Loucy (cell line): Measurements from ENCODE around the gene GRIK2.

Experiments
- H2AFZ ChIP-seq: fragments of 200-600 bp; sonication (generic); 2 replicates; pipeline ENCODE4 v1.6.0; 2016; ENCODE audit warnings: antibody characterized with exemption, mild to moderate bottlenecking, low read length, moderate library complexity
- H3F3A ChIP-seq: fragments of 200-600 bp; 2 replicates; pipeline ENCODE4 v1.6.0; 2016; ENCODE audit warnings: antibody characterized with exemption, low read depth, mild to moderate bottlenecking
- H3K27me3 ChIP-seq: fragments of 200-600 bp; sonication (generic); 2 replicates; pipeline ENCODE4 v1.6.1; 2014; ENCODE audit warnings: low read length, mild to moderate bottlenecking; ENCODE audit not compliant: insufficient read depth, poor library complexity, severe bottlenecking
- H3K36me3 ChIP-seq: fragments of 200-600 bp; sonication (generic); 2 replicates; pipeline ENCODE4 v1.6.1; 2016; ENCODE audit warnings: low read length; ENCODE audit not compliant: insufficient read depth
- H3K4me1 ChIP-seq: fragments of 200-600 bp; sonication (generic); 2 replicates; pipeline ENCODE4 v1.5.1; 2014; ENCODE audit warnings: low read length, mild to moderate bottlenecking; ENCODE audit not compliant: insufficient read depth, poor library complexity, severe bottlenecking
- H3K4me2 ChIP-seq: fragments of 200-600 bp; sonication (generic); 2 replicates; pipeline ENCODE4 v1.6.0; 2014; ENCODE audit warnings: antibody characterized with exemption, low read length, low read depth, mild to moderate bottlenecking; ENCODE audit not compliant: poor library complexity, severe bottlenecking
- H3K4me3 ChIP-seq: fragments of 200-600 bp; sonication (generic); 2 replicates; pipeline ENCODE4 v1.5.1; 2014; ENCODE audit warnings: low read length, mild to moderate bottlenecking, mixed read lengths; ENCODE audit not compliant: poor library complexity, severe bottlenecking
- H3K79me2 ChIP-seq: fragments of 200-600 bp; sonication (generic); 2 replicates; pipeline ENCODE4 v1.6.1; 2014; ENCODE audit warnings: low read length; ENCODE audit not compliant: insufficient read depth
- H3K9ac ChIP-seq: fragments of 200-600 bp; sonication (generic); 2 replicates; pipeline ENCODE4 v1.6.0; 2014; ENCODE audit warnings: mild to moderate bottlenecking, low read depth, low read length, moderate library complexity; ENCODE audit not compliant: poor library complexity, severe bottlenecking
- H3K9me2 ChIP-seq: fragments of 200-600 bp; sonication (generic); replicated peaks from 2 replicates; pipeline ENCODE4 v1.6.1; 2016; ENCODE audit warnings: low read depth, low read length, mixed read lengths
- H3K9me3 ChIP-seq: fragments of 200-600 bp; sonication (generic); 2 replicates; pipeline ENCODE4 v1.6.1; 2014; ENCODE audit warnings: mild to moderate bottlenecking, antibody characterized with exemption, low read length, low read depth; ENCODE audit not compliant: insufficient read depth
- H4K20me1 ChIP-seq: fragments of 200-600 bp; sonication (generic); 2 replicates; pipeline ENCODE4 v1.6.0; 2014; ENCODE audit warnings: antibody characterized with exemption, low read length, mild to moderate bottlenecking; ENCODE audit not compliant: insufficient read depth, poor library complexity, severe bottlenecking
- CTCF ChIP-seq: fragments of 200-600 bp; sonication (generic); conservative IDR thresholded peaks from 2 replicates; pipeline ENCODE4 v1.5.1; 2014; ENCODE audit warnings: mild to moderate bottlenecking, antibody characterized with exemption, low read length
- EZH2phosphoT487 ChIP-seq: fragments of 200-600 bp; IDR thresholded peaks from 2 replicates; pipeline ENCODE4 v1.6.1; 2018; ENCODE audit warnings: antibody characterized with exemption, mild to moderate bottlenecking, moderate library complexity, borderline replicate concordance

Gene GRIK2

DNA sequence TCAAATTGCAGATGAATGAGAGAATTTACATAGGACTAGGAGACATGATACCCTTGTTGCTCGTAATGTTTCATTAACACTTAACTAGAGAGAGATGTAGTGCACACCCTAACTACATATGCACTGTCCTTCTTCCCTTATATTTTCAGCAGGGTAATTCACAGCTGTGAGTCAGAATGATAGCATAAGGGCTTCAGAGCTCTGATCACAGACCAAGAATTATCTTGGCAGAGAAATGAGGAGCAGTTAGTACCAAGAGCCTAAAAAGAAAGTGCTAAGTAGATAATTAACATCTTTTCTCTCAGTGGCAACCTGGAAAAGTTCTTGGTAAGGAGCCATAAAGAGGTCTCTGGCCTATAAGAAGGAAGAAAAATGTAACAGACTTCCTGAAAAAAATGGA is 35.8 kb downstream of the GRIK2 start:
- H3K36me3 ChIP-seq: no peaks in the 10 kb centered on the region
- no peaks in the 10 kb centered on the region for H3K27me3 ChIP-seq
- no peak overlapping the region for H3K4me2 ChIP-seq
- H4K20me1 ChIP-seq: no peaks in the 10 kb centered on the region
- TF ChIP-seq EZH2phosphoT487 (no peak), CTCF (no peak)
- no peaks in the 10 kb centered on the region for H3K79me2 ChIP-seq
- H3F3A ChIP-seq: no peaks in the 10 kb centered on the region
- no peaks in the 10 kb centered on the region for H3K9me2 ChIP-seq
- no peaks in the 10 kb centered on the region for H3K4me1 ChIP-seq
- no peak overlapping the region for H3K4me3 ChIP-seq
- no peak overlapping the region for H3K9ac ChIP-seq
- no peaks in the 10 kb centered on the region for H3K9me3 ChIP-seq
- H2AFZ ChIP-seq: no peak overlapping the region

DNA sequence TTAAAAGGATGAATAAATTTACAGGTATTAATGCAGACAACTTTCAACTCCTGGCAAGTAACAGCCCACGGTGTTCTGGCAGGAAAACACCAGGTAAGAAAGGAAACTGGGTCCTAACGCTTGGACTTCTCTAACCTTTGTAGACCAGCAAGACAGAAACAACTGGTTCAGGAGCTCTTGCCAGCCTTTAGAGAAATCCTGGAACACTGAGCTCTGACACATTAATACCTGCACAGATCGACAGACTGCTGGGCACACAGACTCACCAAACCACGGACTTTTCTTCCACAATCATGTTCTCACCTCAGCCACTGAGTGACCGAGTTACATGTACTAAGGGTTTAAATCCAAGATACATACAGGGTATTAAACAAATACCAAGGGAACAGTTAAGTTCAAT is 36.3 kb downstream of the GRIK2 start:
- H3K9me2 ChIP-seq: no peaks in the 10 kb centered on the region
- no peak overlapping the region for H3K9ac ChIP-seq
- H2AFZ ChIP-seq: no peak overlapping the region
- no peaks in the 10 kb centered on the region for H3K9me3 ChIP-seq
- H3K36me3 ChIP-seq: no peaks in the 10 kb centered on the region
- H3K79me2 ChIP-seq: no peaks in the 10 kb centered on the region
- no peaks in the 10 kb centered on the region for H4K20me1 ChIP-seq
- no peaks in the 10 kb centered on the region for H3F3A ChIP-seq
- TF ChIP-seq CTCF: no peak
- TF ChIP-seq EZH2phosphoT487: no peak
- no peaks in the 10 kb centered on the region for H3K27me3 ChIP-seq
- no peak overlapping the region for H3K4me2 ChIP-seq
- no peak overlapping the region for H3K4me3 ChIP-seq
- H3K4me1 ChIP-seq: no peaks in the 10 kb centered on the region

DNA sequence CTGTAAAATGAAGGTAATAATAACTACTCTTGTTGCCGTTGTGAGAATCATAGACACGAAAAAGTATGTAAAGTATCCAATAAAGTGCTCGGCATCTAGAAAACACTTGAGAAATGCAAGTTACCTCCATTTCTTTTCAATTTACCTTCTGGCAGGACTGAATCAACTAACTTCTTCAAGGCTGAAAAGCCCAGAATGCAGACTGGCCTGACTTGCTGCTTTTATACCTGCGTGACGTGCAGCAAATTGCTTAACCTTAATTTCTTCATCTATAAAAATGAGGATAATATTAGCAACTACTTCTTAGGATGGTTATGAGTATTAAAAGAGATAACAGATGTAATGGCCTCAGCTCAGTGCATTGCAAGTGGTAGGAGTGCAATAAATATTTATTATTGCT is 39.6 kb downstream of the GRIK2 start:
- no peaks in the 10 kb centered on the region for H4K20me1 ChIP-seq
- H3K36me3 ChIP-seq: no peaks in the 10 kb centered on the region
- H3K27me3 ChIP-seq: no peaks in the 10 kb centered on the region
- no peaks in the 10 kb centered on the region for H3K79me2 ChIP-seq
- no peak overlapping the region for H3K4me3 ChIP-seq
- H3F3A ChIP-seq: no peaks in the 10 kb centered on the region
- no peak for TF ChIP-seq EZH2phosphoT487
- no peak overlapping the region for H2AFZ ChIP-seq
- no peak overlapping the region for H3K4me2 ChIP-seq
- H3K4me1 ChIP-seq: no peaks in the 10 kb centered on the region
- no peaks in the 10 kb centered on the region for H3K9me3 ChIP-seq
- H3K9me2 ChIP-seq: no peaks in the 10 kb centered on the region
- no peak overlapping the region for H3K9ac ChIP-seq

DNA sequence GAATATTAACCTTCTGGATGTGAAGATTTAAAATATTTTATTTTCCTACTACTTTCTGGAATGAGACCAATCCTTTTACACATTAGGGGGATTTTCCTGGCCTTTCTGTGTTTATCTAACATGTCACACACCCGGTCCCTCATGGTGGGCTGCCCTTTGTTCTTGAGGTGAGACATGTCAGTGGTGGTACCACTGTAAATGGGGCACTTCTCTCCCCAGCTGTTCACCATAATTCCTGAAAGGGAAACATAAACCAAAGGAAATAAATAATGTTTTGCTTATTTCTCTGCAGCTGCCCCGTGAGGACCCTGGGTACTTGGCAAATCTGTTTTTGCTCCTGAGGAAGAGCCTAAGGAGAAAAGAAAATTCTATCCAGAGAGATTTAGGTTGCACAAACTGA is 41.1 kb downstream of the GRIK2 start:
- H3K27me3 ChIP-seq: no peaks in the 10 kb centered on the region

More for the DNA sequence above, 41.1 kb downstream of the GRIK2 start:
- H3K79me2 ChIP-seq: no peaks in the 10 kb centered on the region
- no peaks in the 10 kb centered on the region for H3F3A ChIP-seq
- H4K20me1 ChIP-seq: no peaks in the 10 kb centered on the region
- no peaks in the 10 kb centered on the region for H3K9me3 ChIP-seq
- no peaks in the 10 kb centered on the region for H3K9me2 ChIP-seq
- H2AFZ ChIP-seq: no peak overlapping the region
- no peak overlapping the region for H3K4me3 ChIP-seq
- TF ChIP-seq CTCF: no peak
- no peak for TF ChIP-seq EZH2phosphoT487
- H3K9ac ChIP-seq: no peak overlapping the region
- no peaks in the 10 kb centered on the region for H3K4me1 ChIP-seq
- H3K4me2 ChIP-seq: no peak overlapping the region
- H3K36me3 ChIP-seq: no peaks in the 10 kb centered on the region
